GM12878 (cell line): ENCODE results near the gene SFMBT1. TPM values are rescaled to one million over a fixed set of nuclear protein-coding genes. Genes with fewer than 3 reads are reported as not detected.

Experiments
- ATAC-seq: fragments of 200-7000 bp; cut with Tn5 transposase; 3 replicates; pipeline ENCODE4 v1.9.1; 2020; ENCODE audit warnings: mild to moderate bottlenecking, moderate library complexity
- BruUV-seq: library from RNA; stranded (reverse); fragments of 400-500 nt; replicated peaks from 2 replicates; lab custom pipeline; 2021; lab: Mats Ljungman, UMichigan
- CTCF ChIA-PET: fragments of 300-600 bp; sonication (Branson Sonifier 250); formaldehyde crosslinking; extraction: SDS; loops from one replicate; lab custom pipeline; 2021; ENCODE audit warnings: inconsistent platforms; lab: Yijun Ruan, JAX
- POLR2A ChIA-PET: fragments of 350-600 bp; formaldehyde crosslinking; extraction: SDS; loops from one replicate; lab custom pipeline; 2021; ENCODE audit warnings: inconsistent platforms; lab: Charles Lee
- RAD21 ChIA-PET: fragments of 300-600 bp; sonication (Branson Sonifier 250); formaldehyde crosslinking; loops from one replicate; lab custom pipeline; 2023; ENCODE audit warnings: antibody characterized with exemption; ENCODE audit not compliant: unreplicated experiment; lab: Charles Lee
- SMC1A ChIA-PET: fragments of 300-600 bp; sonication (Branson Sonifier 250); formaldehyde crosslinking; loops from one replicate; lab custom pipeline; 2023; ENCODE audit not compliant: unreplicated experiment, uncharacterized antibody; lab: Charles Lee
- DNase-seq: peaks from one replicate; pipeline ENCODE4 v3.0.0-alpha.2; 2011; ENCODE audit warnings: low read depth, low spot score
- FAIRE-seq: peaks from 3 replicates; lab custom pipeline; 2011; peaks lifted over from hg19 to GRCh38; lab: Jason Lieb, UNC
- H2AFZ ChIP-seq: 2 replicates; pipeline ENCODE4 v1.6.0; 2011; ENCODE audit warnings: low read depth, low read length, control low read depth; ENCODE audit not compliant: control insufficient read depth
- H3K27ac ChIP-seq: 2 replicates; pipeline ENCODE4 v1.5.1; 2011; ENCODE audit warnings: control low read depth; ENCODE audit not compliant: control insufficient read depth, insufficient read depth
- H3K27me3 ChIP-seq, 2 experiments: replicated peaks in 1 of 2; 2 replicates each; pipeline versions ENCODE4 v1.6.0 to v1.6.1; 2011; ENCODE audit warnings: low read length in 1 of 2; ENCODE audit not compliant: control insufficient read depth in 2 of 2, insufficient read depth in 2 of 2
- H3K36me3 ChIP-seq, 2 experiments: 2 replicates each; pipeline ENCODE4 v1.5.1; 2011; ENCODE audit warnings: low read length in 1 of 2; ENCODE audit not compliant: control insufficient read depth in 2 of 2, insufficient read depth in 2 of 2
- H3K4me1 ChIP-seq: 2 replicates; pipeline ENCODE4 v1.6.1; 2011; ENCODE audit warnings: mild to moderate bottlenecking, low read length, moderate library complexity, mixed read lengths; ENCODE audit not compliant: control insufficient read depth, insufficient read depth
- H3K4me2 ChIP-seq: 2 replicates; pipeline ENCODE4 v1.6.0; 2011; ENCODE audit warnings: control low read depth; ENCODE audit not compliant: control insufficient read depth, insufficient read depth
- H3K4me3 ChIP-seq: fragments of 200-600 bp; sonication (generic); 2 replicates; pipeline ENCODE4 v1.5.1; 2016
- H3K79me2 ChIP-seq: 2 replicates; pipeline ENCODE4 v1.6.0; 2011; ENCODE audit warnings: low read length; ENCODE audit not compliant: control insufficient read depth, insufficient read depth
- H3K9ac ChIP-seq: 2 replicates; pipeline ENCODE4 v1.8.0; 2011; ENCODE audit warnings: low read length, control low read depth, mixed read lengths; ENCODE audit not compliant: control insufficient read depth, insufficient read depth
- H3K9me3 ChIP-seq: replicated peaks from 3 replicates; pipeline ENCODE4 v1.5.1; 2011; ENCODE audit warnings: mild to moderate bottlenecking, low read length; ENCODE audit not compliant: control insufficient read depth, insufficient read depth
- H4K20me1 ChIP-seq: 2 replicates; pipeline ENCODE4 v1.6.0; 2011; ENCODE audit not compliant: control insufficient read depth, insufficient read depth
- CHD4 ChIP-seq: fragments of 200-600 bp; sonication (generic); IDR thresholded peaks from 2 replicates; pipeline ENCODE4 v1.6.1; 2016; ENCODE audit warnings: mild to moderate bottlenecking
- EGR1 ChIP-seq, 2 experiments: IDR thresholded peaks; 1 replicate in 1 of 2; 2 replicates in 1 of 2; pipeline ENCODE4 v1.6.1; 2011 to 2012; ENCODE audit warnings: low read depth in 2 of 2, low read length in 2 of 2, borderline replicate concordance in 1 of 2, mild to moderate bottlenecking in 1 of 2, moderate library complexity in 1 of 2
- NFXL1 ChIP-seq: fragments of 450-650 bp; IDR thresholded peaks from 2 replicates; pipeline ENCODE4 v1.6.1; 2017; ENCODE audit warnings: antibody characterized with exemption, mild to moderate bottlenecking, borderline replicate concordance
- NR2C2 ChIP-seq: IDR thresholded peaks from 2 replicates; pipeline ENCODE4 v1.6.1; 2011; ENCODE audit warnings: borderline replicate concordance, low read depth; ENCODE audit not compliant: control insufficient read depth, insufficient read length
- TAF1 ChIP-seq: IDR thresholded peaks from 2 replicates; pipeline ENCODE4 v1.6.1; 2011; ENCODE audit warnings: mild to moderate bottlenecking, low read depth, low read length, borderline replicate concordance
- WGBS: methylation state at CpG from one replicate; pipeline ENCODE4 v1.1.6; 2016; ENCODE audit warnings: low lambda C conversion rate; ENCODE audit not compliant: insufficient replicate concordance, insufficient coverage; ENCODE audit errors: missing lambda C conversion rate; 5-methylcytosine and 5-hydroxymethylcytosine counted together
- in situ Hi-C: fragments of 300-500 bp; cut with MboI; formaldehyde crosslinking; loops from 9 replicates; pipeline ENCODE4 v1.14.3; 2018; ENCODE audit warnings: mixed read lengths
- intact Hi-C: fragments of 100-400 bp; cut with micrococcal nuclease; formaldehyde crosslinking; loops from one replicate; pipeline ENCODE4 v1.14.2; 2022; ENCODE audit not compliant: unreplicated experiment
- polyA plus RNA-seq, 11 experiments: library from polyadenylated mRNA; depleted of rRNA in 4 of 11; unstranded in 6 of 11; stranded (reverse) in 5 of 11; fragments of >200 nt; fragmentation: Nextera tagmentation in 4 of 11; fragmentation: Illumina TruSeq in 1 of 11; extraction: Ambion mirVana in 4 of 11; extraction: Trizol in 1 of 11; gene quantifications; 1 replicate in 1 of 11; 2 replicates in 10 of 11; pipeline versions ENCODE4 v1.2.1 to v1.2.3, GENCODE V29; 2011 to 2016; ENCODE audit warnings: inconsistent platforms in 2 of 11, missing spikeins in 2 of 11, low read depth in 1 of 11
- total RNA-seq, 4 experiments: library from RNA; depleted of rRNA in 3 of 4; stranded (reverse); fragments of >200 nt in 3 of 4; fragmentation: Illumina TruSeq in 1 of 4; extraction: Trizol in 1 of 4; gene quantifications; 2 replicates each; pipeline versions ENCODE4 v1.2.1 to v1.2.3, GENCODE V29; 2013 to 2021
- TF ChIP-seq, protein P1 (sequence below): fragments of 150-350 bp; IDR thresholded peaks from 2 replicates; pipeline ENCODE4 v1.6.1; 2014; ENCODE audit warnings: mild to moderate bottlenecking, low read depth, low read length

The SFMBT1 gene
- total and polyA plus RNA-seq, 10 of the 15 experiments (the other 5 are each of a cell fraction or from before 2014, with no cell fraction given): 3.2 to 19.5 (median 11.4) TPM

- Histone ChIP-seq H3K4me2 (no peak overlapping the region), H3K27ac (no peak overlapping the region), H3K27me3 (no peaks in the 10 kb centered on the region), H3K36me3 (no peaks in the 10 kb centered on the region; a peak in 2 of 4 replicates), H3K9ac (no peak overlapping the region), H3K79me2 (no peaks in the 10 kb centered on the region), H3K4me3 (no peak overlapping the region), H3K4me1 (no peaks in the 10 kb centered on the region), H3K9me3 (no peaks in the 10 kb centered on the region), H4K20me1 (no peaks in the 10 kb centered on the region), H2AFZ (no peak overlapping the region)
- TF ChIP-seq NR2C2: no peak
- TF ChIP-seq TAF1: no peak
- TF ChIP-seq, protein P1, sequence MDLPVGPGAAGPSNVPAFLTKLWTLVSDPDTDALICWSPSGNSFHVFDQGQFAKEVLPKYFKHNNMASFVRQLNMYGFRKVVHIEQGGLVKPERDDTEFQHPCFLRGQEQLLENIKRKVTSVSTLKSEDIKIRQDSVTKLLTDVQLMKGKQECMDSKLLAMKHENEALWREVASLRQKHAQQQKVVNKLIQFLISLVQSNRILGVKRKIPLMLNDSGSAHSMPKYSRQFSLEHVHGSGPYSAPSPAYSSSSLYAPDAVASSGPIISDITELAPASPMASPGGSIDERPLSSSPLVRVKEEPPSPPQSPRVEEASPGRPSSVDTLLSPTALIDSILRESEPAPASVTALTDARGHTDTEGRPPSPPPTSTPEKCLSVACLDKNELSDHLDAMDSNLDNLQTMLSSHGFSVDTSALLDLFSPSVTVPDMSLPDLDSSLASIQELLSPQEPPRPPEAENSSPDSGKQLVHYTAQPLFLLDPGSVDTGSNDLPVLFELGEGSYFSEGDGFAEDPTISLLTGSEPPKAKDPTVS: no peak
- no peak for TF ChIP-seq EGR1 (IDR thresholded peaks at IDR 0.05; ENCODE audit: borderline replicate concordance in 1 of 2, low read depth in 2 of 2, low read length in 2 of 2)
- no peak for TF ChIP-seq NFXL1
- TF ChIP-seq CHD4: no peak
- BruUV-seq: no TSS peak
- DNase-seq: no peak
- CTCF ChIA-PET: interaction anchor here (0.8 to 2.3 kb wide), 5 partner anchors 11 to 58 kb away, joined by 3 to 17 read pairs (median 3); no protein-coding TSS in a partner anchor
- POLR2A ChIA-PET: interaction anchor here (0.6 kb wide), 1 partner anchor 37 kb away, joined by 6 read pairs; no protein-coding TSS in a partner anchor
- SMC1A ChIA-PET: interaction anchor here (1.2 to 2.1 kb wide), 4 partner anchors 9 to 56 kb away, joined by 3 to 6 read pairs (median 4); no protein-coding TSS in a partner anchor
- in situ Hi-C loops: no loop called here
- RAD21 ChIA-PET: no interaction called here
- intact Hi-C loops: no loop called here
- no peak for FAIRE-seq
- 100% methylated on average over 1 of the region's 1 CpG for WGBS
- no peak for ATAC-seq
Measured at GRCh38 chr3:52904552-52904951, 141.3 kb downstream of the SFMBT1 start.
